Stimulated activated CD4-positive, alpha-beta T cell treated with anti-CD3 and anti-CD28 coated beads, TNF-alpha, amount 100 ng/mL, for 24 hours (primary cell): ENCODE data around the gene ST6GALNAC5.

ENCODE experiments used
- DNase-seq, 3 experiments: peaks; one replicate each; pipeline ENCODE4 v3.0.0-alpha.2; 2020; ENCODE audit warnings: low read depth in 3 of 3

The ST6GALNAC5 gene

DNA sequence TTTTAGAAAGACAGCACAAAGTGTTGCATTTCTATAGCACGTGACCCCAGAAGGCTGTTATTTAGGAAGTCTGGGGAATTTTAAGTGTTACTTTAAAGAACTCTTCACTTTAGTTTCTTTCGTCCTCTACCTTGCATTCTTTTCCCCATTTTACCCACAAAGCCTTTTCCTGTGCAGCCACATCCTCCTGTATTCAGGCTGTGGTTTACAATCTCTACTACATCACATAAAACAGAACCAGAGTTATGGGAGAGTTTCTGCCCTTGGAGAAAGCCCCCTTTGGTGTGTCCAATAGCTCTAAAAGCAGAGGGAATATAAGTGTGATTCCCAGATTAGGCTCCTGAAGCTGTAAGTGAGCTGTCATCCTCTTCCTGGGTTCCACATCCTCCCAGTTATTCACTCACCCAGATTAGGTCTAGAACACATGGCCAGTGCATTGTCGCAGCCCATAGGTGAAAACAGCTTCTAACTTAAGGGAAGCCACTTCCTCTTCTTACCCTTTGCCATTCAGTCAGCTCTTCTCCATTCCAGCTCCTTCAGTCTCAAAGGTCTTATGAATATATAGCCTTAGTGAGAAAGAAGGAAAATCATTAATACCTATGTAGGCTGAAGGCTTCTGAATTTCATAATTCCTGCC, 180.8 kb downstream of the ST6GALNAC5 start:
- no peak for DNase-seq

- no peak for DNase-seq
Observed at GRCh38 chr1:77048615-77049005, 181.3 kb downstream of the ST6GALNAC5 start.

DNA sequence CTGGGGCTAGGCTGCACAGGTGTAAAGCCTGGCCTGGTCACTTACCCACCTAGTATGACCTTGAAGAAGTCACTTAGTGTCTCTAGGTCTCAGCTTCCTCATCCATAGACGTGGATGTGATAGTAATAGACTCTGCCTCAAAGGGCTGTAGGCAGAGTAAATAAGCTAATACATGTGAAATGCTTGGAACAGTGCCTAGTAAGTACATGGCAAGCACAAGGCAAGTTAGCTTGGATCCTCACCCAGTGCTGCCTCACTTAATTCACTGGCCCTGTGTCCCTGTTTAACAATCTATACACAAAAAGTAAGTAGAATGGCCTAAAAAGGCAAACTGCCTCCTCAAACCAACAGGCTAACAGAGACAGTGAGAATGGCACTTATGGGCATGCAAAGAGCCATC, 184.1 kb downstream of the ST6GALNAC5 start:
- no peak for DNase-seq

DNA sequence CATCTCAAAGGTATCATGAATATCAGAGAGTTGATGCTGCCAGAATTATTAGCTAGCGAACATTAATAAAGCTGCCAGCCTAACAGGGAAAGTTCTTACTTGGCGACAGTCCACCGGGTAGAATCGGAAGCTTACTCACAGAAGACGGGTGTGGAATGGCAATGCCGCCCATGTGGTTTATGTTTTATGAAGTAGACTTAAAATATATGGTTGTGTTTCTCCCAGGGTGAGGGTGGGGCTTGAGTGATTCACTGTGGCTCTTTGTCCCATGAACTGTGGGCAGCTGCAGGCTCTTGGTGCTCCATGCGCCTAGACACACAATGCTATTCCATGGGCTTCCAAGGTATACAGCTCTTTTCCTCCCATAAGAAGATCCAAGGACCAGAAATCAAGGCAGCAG, 189.2 kb downstream of the ST6GALNAC5 start:
- DNase-seq, result no peak

DNA sequence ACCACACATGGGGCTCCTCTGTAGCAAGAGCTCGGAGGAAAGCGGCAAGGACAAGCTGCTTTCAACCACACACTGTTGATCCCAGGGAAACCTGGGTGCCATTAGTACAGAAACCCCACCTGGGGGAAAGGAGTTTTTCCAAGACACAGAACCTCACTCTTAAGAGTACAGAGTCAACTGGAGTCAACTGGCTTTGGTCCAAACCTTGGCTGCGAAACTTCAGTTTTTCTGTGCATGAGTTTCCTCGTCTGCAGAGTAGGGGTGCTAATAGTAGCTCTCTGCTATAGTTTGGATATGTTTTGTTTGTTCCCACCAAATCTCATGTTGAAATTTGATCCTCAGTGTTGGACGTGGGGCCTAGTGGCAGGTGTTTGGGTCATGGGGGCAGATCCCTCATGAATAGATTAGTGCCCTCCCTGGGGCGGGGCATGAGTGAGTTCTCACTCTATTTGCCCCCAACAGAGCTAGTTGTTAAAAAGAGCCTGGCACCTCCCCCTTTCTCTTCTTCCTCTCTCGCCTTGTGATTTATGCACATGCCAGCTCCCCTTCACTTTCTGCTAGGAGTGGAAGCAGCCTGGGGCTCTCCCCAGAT, 190.8 kb downstream of the ST6GALNAC5 start:
- no peak for DNase-seq

DNA sequence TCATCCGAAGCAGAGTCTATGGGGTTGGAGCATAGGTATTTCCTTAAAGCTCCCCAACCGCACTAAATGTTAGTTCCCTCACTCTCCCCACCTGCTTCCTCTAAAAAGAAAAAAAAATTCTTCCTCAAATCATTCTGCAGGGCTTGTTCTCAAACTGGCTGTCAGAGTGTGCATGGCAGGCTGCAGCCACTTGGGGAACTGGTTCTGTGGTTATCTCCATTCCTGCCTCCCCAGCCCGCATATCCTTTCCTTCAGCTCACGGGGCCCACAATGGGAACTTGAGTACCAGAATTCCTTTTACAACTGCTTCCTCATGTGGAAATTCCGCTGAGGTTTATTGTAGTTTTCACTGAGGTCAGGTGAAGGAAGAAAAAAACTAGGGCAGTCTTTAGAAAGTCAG, 192.7 kb downstream of the ST6GALNAC5 start:
- no peak for DNase-seq

GRCh38 chr1:77061162-77061561, 193.9 kb downstream of the ST6GALNAC5 start:
- DNase-seq, result no peak

- no peak for DNase-seq
Observed at GRCh38 chr1:77063118-77063517, 195.8 kb downstream of the ST6GALNAC5 start.

GRCh38 chr1:77064246-77064645, 197.0 kb downstream of the ST6GALNAC5 start:
- no peak for DNase-seq

DNA sequence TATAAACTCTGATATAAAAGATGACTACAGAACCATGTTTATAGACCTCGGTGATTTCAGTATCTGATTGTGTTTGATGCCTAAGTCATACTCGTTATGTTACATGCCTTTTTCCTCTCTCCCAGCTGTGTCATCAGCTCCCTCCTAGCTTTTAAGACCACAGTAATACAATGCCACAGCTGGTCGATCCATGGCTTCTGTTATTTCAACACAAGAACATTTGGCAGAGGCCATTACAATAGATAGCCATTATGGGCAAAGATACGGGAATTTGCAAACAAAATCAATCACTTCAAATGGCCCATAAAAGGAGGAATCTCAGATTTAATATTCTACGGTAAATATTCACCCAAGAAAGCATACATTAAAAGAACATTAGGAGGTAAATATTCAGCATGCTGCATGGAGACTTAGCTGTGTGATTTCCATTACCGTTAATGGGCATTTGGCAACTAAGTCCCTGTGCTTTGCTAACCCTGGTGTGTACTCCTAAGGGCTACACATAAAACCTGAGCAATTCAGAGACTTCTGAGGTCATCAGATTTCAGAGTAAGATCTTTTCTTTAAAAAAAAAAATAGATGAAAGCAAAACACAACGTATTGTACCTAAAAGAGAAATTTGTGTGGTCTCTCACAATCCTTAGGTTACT, 198.5 kb downstream of the ST6GALNAC5 start:
- DNase-seq, result no peak

DNA sequence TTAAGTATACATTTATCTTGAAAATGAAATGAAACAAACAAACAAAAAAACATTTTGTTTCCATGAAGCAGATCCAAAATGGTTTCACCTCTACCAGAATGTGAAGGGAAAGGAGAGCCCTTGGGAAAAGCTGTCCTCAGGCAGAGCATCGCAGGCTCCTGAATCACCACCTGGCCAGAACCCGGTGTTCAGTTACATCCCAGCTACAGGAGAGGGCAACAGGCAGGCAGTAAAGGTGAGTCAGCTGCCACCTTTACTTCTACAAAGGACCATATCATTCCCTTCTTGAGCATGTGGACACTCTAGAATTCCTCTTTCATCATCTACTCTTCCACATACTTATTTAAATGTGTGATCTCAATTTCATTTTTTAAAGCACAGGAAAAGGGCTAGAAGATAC, 200.7 kb downstream of the ST6GALNAC5 start:
- no peak for DNase-seq

- no peak for DNase-seq
Observed at GRCh38 chr1:77076759-77077158, 209.5 kb downstream of the ST6GALNAC5 start.

DNA sequence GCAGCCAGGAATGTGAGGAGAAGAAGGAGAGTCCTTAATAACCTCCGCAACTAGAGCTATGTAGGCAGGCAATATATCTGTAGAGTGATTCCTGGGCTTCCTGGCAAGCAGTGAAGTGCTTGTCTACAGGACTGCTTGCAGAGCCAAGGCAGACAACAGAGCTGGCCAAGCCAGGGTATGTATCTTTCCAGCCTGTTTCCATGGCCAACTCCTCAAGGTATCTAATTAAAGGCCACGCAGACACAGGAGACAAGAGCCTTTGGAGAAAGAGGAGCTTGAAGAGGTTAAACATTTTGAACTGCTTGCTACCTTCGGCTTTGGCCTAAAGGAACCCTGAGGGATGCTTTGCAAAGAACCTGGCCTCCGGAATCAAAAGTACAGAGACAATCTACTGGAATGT, 214.6 kb downstream of the ST6GALNAC5 start:
- no peak for DNase-seq

DNA sequence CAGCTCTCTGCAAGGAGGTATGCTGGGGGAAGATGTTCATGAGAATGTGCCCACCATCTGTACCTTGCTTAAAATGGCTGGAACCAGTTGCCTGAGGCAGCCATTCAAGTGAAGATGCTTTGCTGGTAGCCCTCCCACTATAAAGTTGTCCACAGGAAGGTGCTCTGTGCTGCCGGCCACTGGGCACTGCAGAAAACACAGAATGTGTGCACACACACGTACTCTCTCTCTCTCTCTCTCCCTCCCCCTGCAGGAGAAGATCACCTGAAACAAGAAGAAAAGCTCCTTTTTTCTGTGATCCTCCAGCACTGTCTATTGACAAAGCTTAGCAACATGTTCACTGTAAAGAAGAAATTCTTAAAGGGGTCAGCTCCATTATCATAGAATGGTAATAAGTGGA, 217.2 kb downstream of the ST6GALNAC5 start:
- DNase-seq, result no peak

DNA sequence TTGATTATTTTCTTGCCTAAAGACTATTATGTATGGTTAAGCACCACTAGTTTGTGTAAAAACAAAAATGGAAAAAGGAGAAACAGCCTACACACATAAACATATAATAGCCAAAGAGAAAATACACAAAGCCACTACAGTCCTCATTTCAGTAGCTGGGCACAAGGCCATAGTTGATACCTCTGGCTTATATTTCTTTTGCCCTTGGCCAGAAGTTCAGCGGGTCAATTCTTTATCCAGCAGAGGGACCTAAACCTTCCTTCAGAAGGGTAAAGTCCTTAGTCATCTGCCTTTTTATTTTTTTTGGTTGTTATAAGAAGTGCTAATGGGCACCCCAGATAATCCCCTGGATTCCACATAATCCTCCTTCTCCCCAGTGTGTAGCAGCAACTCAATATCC, 217.8 kb downstream of the ST6GALNAC5 start:
- DNase-seq, result no peak

DNA sequence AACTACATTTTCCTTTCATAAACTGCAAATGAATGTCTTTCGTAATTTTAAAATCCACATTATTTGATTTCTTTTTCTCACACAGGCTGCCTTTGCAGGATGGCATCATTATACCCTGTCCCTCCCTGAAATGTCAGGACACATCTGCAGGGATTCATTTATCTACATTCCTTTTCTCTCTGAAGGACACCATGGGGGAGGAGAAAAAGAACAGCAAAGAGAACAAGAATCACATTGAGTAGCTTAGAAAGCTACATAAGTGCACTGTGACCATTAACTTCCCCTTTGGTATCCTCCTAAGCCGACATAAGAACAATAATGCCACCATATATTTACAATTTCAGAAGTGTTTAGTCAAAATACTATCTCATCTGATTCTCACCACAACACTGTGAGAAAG, 222.5 kb downstream of the ST6GALNAC5 start:
- no peak for DNase-seq

DNA sequence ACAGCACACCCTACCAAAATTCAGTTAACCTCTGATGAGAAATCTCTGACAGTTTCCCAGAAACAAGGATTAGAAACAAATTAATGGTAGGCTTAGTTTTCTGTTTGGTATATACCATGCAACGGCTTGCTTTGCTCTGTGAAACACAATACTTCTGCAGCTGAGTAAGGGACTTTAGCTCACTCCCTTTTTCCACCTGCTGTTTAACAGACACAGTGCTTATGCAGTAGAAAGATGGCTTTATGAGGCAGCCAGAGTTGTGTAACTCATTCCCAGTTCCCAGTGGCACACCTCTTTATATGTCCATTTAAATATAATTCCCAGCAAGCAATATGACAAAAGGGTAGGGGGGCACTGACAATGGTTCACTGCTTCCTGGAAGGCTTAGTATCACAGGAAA, 228.0 kb downstream of the ST6GALNAC5 start:
- DNase-seq, result no peak

DNA sequence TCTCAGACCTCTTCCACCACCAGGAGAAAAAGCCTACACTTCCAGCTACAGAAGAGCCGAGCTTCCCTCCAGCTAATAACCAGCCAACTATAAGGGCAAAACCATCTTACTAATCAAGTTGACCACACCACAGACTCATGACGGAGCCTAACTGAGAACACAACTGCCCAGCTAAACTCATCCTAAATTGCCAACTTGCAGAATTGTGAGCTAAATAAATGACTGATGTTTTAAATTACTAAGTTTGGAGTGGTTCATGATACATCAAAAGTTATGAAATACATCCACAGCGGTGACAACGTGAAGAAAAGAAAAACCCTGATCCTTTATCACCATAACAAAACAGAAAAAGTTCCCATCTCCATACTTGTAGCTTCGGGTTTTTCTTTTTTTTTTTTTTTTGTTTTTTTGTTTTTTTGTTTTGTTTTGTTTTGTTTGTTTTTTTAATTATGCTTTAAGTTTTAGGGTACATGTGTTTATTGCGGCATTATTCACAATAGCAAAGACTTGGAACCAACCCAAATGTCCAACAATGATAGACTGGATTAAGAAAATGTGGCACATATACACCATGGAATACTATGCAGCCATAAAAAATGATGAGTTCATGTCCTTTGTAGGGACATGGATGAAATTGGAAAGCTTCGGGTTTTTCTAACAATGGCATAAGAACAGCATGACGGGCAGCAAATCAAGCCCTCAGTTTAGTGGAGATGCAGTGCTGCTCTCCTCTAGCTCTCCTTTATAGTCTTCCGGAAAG, 229.4 kb downstream of the ST6GALNAC5 start:
- DNase-seq, result no peak

DNA sequence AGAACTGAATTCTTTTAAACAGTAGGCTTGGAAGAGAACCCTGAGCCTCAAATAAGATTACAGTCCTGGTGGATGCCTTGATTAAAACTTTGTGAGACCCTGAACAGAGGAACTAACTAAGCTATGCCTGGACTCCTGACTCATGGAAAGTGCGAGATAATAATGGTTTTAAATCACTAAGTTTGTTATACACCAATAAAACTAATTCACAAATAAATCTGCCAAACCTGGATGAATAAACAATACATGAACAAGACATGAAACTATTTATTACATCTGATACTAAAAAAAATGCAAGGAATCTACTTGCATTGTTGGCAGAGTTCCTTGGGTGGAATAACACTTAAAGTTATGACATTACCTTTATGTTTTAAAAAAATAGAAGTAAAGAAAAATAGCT, 233.6 kb downstream of the ST6GALNAC5 start:
- no peak for DNase-seq

GRCh38 chr1:77103486-77103885, 236.2 kb downstream of the ST6GALNAC5 start:
- no peak for DNase-seq

DNA sequence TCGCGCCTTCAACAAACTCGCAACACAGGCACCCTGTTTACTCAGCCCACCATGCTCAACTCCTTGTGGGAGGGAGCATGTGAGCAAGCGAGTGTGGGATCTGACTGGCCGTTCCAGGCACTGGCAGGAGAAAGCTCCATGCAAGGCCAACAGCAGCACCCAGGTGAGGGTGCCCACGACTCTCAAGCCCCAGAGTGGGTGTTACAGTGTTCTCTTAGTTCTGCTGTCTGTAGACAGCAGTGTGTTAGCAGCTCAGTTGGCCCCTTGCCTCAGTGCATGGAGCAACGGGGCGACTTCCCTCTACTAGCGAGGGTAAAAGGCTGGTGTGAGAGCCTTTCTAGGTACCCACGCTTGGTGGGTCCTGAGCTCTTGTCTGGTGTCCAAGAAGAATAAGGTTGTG, 237.4 kb downstream of the ST6GALNAC5 start:
- no peak for DNase-seq
